OCI-LY1 (cell line): ENCODE results near the gene MTUS2.
A peak's percentile ranks its signal among the peaks of the same experiment; 100 is the strongest.

ENCODE experiments used
- H2AFZ ChIP-seq: fragments of 200-600 bp; sonication (generic), shearing (Covaris generic); 2 replicates; pipeline ENCODE4 v1.6.0; 2014; ENCODE audit warnings: antibody characterized with exemption, mild to moderate bottlenecking, low read length
- H3F3A ChIP-seq: fragments of 200-600 bp; sonication (generic), shearing (Covaris generic); 2 replicates; pipeline ENCODE4 v1.6.0; 2014; ENCODE audit warnings: mild to moderate bottlenecking, antibody characterized with exemption, low read length, moderate library complexity; ENCODE audit not compliant: insufficient read depth
- H3K27ac ChIP-seq: fragments of 200-600 bp; sonication (generic); 2 replicates; pipeline ENCODE4 v1.5.1; 2014; ENCODE audit warnings: low read length, mixed run types, mild to moderate bottlenecking, low read depth; ENCODE audit not compliant: poor library complexity, severe bottlenecking
- H3K27me3 ChIP-seq: fragments of 200-600 bp; sonication (generic); 2 replicates; pipeline ENCODE4 v1.6.0; 2014; ENCODE audit warnings: antibody characterized with exemption, mild to moderate bottlenecking, low read length, moderate library complexity; ENCODE audit not compliant: insufficient read depth
- H3K36me3 ChIP-seq: fragments of 200-600 bp; sonication (generic); 2 replicates; pipeline ENCODE4 v1.6.1; 2014; ENCODE audit warnings: mild to moderate bottlenecking, antibody characterized with exemption, low read length, moderate library complexity, mixed read lengths; ENCODE audit not compliant: insufficient read depth
- H3K4me1 ChIP-seq: fragments of 200-600 bp; sonication (generic); 2 replicates; pipeline ENCODE4 v1.5.1; 2014; ENCODE audit warnings: mild to moderate bottlenecking, low read length, moderate library complexity; ENCODE audit not compliant: insufficient read depth, severe bottlenecking
- H3K4me2 ChIP-seq: fragments of 200-600 bp; sonication (generic), shearing (Covaris generic); 2 replicates; pipeline ENCODE4 v1.6.1; 2014; ENCODE audit warnings: low read length
- H3K4me3 ChIP-seq: fragments of 200-600 bp; sonication (generic); 2 replicates; pipeline ENCODE4 v1.5.1; 2014; ENCODE audit warnings: low read length, low read depth, mild to moderate bottlenecking, mixed read lengths; ENCODE audit not compliant: poor library complexity, severe bottlenecking
- H3K79me2 ChIP-seq: fragments of 200-600 bp; shearing (Covaris generic); 2 replicates; pipeline ENCODE4 v1.6.1; 2016; ENCODE audit warnings: mixed run types, low read length, mixed read lengths; ENCODE audit not compliant: insufficient read depth
- H3K9ac ChIP-seq: fragments of 200-600 bp; sonication (generic), shearing (Covaris generic); 2 replicates; pipeline ENCODE4 v1.6.1; 2014; ENCODE audit warnings: mild to moderate bottlenecking, low read length, mixed read lengths
- H3K9me2 ChIP-seq: fragments of 200-600 bp; sonication (generic), shearing (Covaris generic); 2 replicates; pipeline ENCODE4 v1.6.1; 2014; ENCODE audit warnings: low read depth, mild to moderate bottlenecking, low read length, mixed read lengths
- H3K9me3 ChIP-seq: fragments of 200-600 bp; shearing (Covaris generic); 2 replicates; pipeline ENCODE4 v1.6.1; 2014; ENCODE audit warnings: low read length, mixed read lengths
- H4K20me1 ChIP-seq: fragments of 200-600 bp; sonication (generic), shearing (Covaris generic); 2 replicates; pipeline ENCODE4 v1.6.0; 2016; ENCODE audit warnings: mild to moderate bottlenecking, low read length; ENCODE audit not compliant: insufficient read depth
- EZH2 ChIP-seq: fragments of 200-600 bp; sonication (generic), shearing (Covaris generic); IDR thresholded peaks from 2 replicates; pipeline ENCODE4 v1.8.0; 2017; ENCODE audit warnings: borderline replicate concordance, mixed run types, mild to moderate bottlenecking, antibody characterized with exemption, low read length, moderate library complexity, mixed read lengths
- TF ChIP-seq, protein P1 (sequence below): fragments of 200-600 bp; sonication (generic), shearing (Covaris generic); IDR thresholded peaks from 2 replicates; pipeline ENCODE4 v1.5.1; 2017; ENCODE audit warnings: mild to moderate bottlenecking, antibody characterized with exemption, low read length, moderate library complexity, mixed read lengths

MTUS2 gene

DNA sequence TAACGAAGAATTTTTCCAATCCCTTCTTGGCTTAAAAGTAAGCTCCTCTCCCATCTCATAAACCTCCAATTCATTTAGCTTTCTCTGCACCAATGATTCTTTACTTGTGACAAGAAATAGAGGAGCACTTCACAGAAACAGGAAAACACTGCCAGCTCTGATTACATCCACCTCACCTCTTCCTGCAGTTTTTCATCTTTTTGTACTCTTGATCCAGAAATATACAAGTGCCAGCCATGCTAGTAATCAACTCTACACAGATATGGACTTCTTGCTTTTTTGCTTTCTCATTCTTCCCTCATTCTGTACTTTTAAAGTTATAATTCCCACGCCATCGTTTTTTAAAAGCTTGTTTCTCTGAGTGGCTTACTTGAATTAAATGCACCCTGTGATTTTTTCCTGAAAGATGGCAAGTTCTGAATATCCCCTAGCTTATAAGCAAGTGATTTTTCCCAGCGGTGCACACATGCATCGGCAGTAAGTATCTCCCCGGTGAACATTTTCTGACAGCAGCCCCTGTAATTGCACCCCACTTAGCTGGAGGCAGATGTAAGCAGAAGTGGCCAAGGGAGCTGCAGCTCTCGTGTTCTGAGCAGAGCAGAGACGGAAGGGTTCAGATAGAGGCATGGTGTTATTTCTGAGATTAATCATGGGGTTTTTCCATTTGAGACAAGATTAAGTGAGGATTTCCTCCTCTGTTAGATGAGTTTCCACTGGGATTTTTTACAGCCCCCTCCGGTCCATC, 434.7 kb downstream of the MTUS2 start:
- Histone ChIP-seq H3K4me2 (no peak overlapping the region), H3K9me2 (no peaks in the 10 kb centered on the region), H3K4me1 (peaks cover 8% of the 10 kb centered on the region), H3K27ac (no peak overlapping the region), H3K9me3 (no peaks in the 10 kb centered on the region), H4K20me1 (no peaks in the 10 kb centered on the region), H2AFZ (no peak overlapping the region), H3K4me3 (no peak overlapping the region), H3K27me3 (no peaks in the 10 kb centered on the region), H3F3A (no peaks in the 10 kb centered on the region), H3K9ac (no peak overlapping the region), H3K79me2 (no peaks in the 10 kb centered on the region), H3K36me3 (no peaks in the 10 kb centered on the region)
- no peak for TF ChIP-seq EZH2
- TF ChIP-seq, protein P1, sequence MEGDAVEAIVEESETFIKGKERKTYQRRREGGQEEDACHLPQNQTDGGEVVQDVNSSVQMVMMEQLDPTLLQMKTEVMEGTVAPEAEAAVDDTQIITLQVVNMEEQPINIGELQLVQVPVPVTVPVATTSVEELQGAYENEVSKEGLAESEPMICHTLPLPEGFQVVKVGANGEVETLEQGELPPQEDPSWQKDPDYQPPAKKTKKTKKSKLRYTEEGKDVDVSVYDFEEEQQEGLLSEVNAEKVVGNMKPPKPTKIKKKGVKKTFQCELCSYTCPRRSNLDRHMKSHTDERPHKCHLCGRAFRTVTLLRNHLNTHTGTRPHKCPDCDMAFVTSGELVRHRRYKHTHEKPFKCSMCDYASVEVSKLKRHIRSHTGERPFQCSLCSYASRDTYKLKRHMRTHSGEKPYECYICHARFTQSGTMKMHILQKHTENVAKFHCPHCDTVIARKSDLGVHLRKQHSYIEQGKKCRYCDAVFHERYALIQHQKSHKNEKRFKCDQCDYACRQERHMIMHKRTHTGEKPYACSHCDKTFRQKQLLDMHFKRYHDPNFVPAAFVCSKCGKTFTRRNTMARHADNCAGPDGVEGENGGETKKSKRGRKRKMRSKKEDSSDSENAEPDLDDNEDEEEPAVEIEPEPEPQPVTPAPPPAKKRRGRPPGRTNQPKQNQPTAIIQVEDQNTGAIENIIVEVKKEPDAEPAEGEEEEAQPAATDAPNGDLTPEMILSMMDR, result no peak

DNA sequence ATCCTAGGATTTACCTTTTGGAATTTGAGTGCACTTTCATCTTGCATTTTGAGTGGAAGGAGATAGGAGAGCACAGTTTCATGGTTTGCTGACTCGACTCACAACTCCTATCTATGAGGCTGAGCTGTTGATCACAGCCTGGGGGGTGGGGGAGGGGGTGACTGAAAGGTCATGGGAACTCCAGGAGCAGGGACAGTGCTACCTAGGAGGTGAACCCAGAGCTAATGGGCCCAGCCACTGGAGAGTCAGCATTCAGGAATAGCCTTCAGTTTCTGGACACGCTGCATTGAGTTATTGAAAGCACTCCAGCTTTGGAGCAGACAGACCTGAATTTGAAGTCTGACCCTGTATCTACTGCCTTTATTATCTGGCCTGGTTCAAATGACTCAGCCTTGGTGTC, 435.4 kb downstream of the MTUS2 start:
- no peaks in the 10 kb centered on the region for H3F3A ChIP-seq
- no peak overlapping the region for H2AFZ ChIP-seq
- no peaks in the 10 kb centered on the region for H3K9me3 ChIP-seq
- H3K27me3 ChIP-seq, result no peaks in the 10 kb centered on the region
- H3K9ac ChIP-seq, result no peak overlapping the region
- H3K9me2 ChIP-seq, result no peaks in the 10 kb centered on the region
- H3K4me1 ChIP-seq, result peaks cover 11% of the 10 kb centered on the region
- H3K36me3 ChIP-seq, result no peaks in the 10 kb centered on the region
- no peak overlapping the region for H3K4me3 ChIP-seq
- no peaks in the 10 kb centered on the region for H3K79me2 ChIP-seq
- no peak overlapping the region for H3K4me2 ChIP-seq
- no peak overlapping the region for H3K27ac ChIP-seq
- TF ChIP-seq EZH2, result no peak
- TF ChIP-seq, protein P1, result no peak
- H4K20me1 ChIP-seq, result no peaks in the 10 kb centered on the region

DNA sequence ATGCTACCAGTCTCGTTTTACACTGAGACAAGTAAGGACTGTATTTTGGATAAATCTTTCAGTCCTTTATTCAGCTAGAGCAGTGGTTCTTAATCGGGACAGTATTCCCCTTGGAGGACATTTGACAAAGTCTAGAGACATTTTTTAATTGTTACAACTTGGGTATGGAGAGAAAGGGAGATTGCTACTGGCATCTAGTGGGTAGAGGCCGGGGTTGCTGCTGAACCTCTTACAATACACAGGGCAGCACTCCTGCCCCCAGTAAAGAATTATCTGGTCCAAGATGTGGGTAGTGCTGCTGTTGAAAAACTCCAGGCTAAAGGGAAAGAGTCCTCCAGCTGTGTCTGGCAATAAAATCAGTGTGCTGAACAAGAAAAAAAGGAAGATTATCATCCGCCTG, 440.5 kb downstream of the MTUS2 start:
- Histone ChIP-seq H2AFZ (no peak overlapping the region), H3K79me2 (no peaks in the 10 kb centered on the region), H3K36me3 (no peaks in the 10 kb centered on the region), H3K27ac (no peak overlapping the region), H3K4me2 (no peak overlapping the region), H3K4me1 (peaks cover 11% of the 10 kb centered on the region), H4K20me1 (no peaks in the 10 kb centered on the region), H3K27me3 (no peaks in the 10 kb centered on the region), H3K9ac (no peak overlapping the region), H3K9me3 (no peaks in the 10 kb centered on the region), H3K9me2 (no peaks in the 10 kb centered on the region), H3K4me3 (no peak overlapping the region), H3F3A (no peaks in the 10 kb centered on the region)
- TF ChIP-seq EZH2, result no peak
- TF ChIP-seq, protein P1, result peak; percentile 36
